ENCODE measurements around the gene MYF5.

MYF5 gene

DNA sequence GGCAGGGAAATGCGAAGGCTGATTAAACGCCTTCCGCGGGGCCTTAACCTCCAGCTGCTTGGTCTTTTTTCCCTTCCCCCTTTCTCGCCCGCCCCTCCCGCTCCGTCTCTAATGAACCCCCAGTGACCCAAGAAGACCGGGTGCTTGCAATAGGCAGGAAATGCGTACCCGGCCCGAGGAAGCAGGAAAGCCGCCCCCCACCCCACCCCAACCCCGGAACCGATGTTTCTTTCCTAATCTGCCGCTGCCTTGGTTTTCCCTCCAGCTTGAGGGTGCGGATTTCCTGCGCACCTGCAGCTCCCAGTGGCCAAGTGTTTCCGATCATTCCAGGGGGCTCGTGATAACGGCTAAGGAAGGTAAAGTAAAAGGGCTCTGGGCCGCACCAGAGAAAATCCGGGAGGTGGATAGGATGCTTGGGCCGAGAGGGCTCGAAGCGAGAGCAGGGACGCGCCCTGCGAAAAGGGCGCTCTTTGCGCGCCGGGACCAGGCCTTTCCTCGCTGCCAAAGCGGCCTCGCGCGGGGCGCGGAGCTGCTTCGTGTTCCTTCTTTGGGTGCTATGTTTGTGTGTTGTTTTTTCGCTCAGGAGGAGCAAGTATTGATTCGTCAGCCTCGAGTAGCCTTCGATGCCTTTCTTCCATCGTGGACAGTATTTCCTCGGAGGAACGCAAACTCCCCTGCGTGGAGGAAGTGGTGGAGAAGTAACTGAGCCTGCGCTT is 8.3 kb upstream of the MYF5 start:
- DNase-seq: no peak

DNA sequence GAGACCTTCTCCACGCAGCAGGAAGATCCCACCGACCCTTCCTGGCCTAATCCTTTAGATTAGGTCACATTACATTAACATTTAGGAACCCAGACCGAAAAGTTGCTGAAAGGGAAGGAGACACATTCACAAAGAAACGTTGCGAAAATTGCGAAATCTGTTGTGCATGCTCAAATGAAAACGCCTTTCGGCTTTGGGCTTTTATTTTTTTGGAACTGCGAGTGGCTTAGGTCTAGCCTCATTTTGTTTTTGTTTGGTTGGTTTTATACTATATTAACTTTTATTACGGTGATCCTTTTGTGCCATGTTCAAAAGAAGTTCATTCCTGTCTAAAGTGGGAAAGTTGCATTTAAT is 7.8 kb upstream of the MYF5 start:
- no peak for DNase-seq

DNA sequence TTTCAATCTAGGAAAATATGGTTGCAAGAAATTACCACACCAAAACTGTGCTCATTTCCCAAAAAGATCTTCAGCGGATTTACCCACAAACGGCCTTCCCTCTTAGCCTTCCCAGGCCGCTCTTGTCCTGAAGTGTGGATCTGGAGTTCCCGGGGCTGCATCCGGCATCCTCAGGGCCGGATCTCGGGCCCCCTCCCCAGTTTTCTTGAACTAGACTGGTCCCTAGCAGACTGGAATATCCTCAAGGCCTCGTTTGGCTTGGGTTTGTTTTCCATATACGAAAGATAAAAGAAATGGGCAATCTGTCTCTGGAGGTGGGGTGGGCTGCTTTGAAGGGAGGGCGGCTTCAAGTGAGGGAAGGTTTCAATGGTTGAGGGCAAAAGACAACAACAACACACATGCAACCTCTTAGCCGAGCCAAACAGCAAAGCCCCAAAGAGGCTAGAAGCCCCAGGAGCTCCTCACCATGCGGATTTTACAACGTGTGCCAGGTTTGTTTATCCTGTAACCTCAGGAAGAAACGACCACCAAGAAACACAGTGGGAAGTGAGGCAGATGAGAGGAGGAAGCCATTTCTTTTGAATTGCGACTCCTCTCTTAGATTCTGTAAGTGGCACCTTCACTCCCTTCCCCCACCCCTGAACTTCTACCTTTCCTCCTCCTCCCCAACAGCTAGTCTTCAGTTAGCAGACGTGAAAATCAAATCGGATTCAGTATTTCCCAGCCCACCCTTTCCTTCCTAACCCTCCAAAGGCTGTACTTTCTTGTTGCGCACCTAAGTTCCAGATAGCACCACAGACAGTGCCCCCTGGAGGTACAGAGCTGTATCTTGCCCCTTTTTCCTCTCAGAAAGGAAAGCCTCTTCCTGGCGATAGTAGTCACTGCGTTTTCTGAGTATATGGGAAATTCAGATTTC is 6.6 kb upstream of the MYF5 start:
- no peak for DNase-seq

DNA sequence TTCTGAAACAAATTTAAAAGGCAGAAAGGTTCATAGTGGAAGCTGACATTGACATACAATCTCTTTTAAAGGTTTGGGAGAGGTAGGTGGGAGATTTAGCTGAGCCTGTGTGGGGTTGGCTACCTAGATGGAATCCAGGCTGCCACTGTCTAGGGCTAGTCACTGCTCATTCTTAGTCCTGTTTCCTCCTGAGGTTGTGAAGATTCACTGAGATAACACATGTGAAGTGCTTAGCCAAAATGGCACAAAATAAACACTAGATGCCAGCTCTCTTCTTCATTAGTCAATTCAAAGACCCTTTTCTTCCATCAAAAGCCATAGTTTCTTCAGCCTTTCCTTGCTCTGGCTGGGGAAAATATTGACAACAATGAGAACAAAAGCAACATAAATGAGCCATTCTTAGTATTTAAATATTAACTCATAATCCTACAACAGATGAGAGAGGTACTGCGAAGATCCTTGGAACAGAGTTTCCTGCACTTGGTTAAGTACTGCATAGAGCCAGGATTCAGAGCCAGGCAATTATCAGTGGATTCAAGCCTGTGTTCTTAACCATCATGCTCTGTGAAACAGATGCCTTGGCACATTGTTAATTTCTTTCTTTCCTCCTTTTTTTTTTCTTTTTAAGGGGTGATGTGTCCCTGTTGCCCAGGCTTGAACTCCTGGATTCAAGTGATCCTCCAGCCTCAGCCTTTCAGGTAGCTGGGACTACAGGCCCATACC is 5.8 kb upstream of the MYF5 start:
- no peak for DNase-seq

DNA sequence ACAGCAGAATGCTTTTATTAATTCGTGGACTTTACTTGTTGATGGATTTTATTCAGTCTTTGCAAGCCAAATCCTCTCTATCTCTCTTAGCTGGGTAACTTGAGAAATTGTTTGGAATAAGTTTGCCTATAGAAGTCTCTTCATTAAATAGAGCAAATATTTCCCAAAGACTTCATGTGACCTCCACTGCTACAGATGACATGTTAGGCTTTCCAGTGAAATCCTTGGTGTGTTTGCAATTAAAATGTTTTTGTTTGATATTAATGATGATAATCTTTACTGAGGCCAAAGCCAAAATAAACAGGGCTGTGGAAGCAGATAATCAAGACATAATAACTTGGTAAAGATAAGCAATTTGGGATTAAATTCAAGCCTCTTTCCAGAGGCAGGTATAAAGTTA is 4.8 kb upstream of the MYF5 start:
- no peak for DNase-seq

DNA sequence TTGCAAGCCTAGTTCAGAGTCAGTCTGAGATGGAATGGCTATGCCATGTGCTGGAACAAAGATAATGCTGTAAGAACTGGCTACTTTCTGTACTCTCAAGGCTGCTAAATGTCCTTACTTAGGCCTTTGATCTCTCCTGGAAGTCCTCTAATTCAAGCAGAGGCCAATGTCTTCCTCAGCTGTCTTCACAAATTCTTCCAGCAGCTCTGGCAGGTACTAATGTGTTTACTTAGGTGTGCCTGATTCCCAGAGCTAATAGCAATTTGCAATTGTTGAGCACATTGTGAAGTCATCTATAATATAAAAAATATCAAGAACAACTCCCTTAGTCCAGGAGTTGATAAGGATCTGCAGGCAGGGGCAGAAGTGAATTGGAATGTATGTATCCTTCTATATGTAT is 3.8 kb upstream of the MYF5 start:
- no peak for DNase-seq

DNA sequence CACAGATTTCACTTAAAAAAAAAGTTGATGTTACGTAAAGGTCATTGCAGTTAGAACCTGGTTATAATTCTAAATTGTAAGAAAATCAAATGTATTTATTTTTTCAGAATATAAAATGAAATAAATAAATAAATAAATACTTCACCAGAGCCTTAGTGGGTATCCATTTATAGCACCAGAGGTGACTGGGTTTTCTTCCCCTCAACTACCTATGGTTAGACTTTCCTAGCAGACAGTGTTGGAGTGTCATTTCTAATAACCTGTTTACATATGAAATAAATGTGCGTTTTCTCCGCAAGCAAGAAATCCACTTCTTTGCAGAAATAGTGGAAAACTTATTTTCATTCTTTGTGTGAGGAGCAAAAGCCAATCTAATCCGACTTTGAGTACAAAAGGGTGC is 3.3 kb upstream of the MYF5 start:
- no peak for DNase-seq

DNA sequence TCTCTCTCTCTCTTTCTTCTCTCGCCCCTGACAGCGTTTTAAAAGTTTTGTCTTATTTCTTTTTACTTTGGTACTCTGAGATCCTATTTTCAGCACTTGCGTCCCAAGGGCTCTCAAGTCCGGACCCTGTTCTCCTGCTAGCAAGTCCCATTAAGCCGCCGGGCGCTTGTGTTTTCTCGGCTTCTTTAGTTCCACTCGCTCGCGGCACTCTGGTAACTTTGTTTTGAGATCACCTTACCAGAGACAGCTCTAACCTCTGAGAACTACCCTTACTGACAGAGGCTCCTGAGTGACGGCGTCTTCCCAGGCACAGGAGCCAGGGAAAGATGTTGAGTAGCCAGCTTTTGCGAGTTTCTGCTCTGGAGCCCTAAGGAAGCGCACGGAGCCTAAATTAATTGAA is 2.7 kb upstream of the MYF5 start:
- DNase-seq: no peak

DNA sequence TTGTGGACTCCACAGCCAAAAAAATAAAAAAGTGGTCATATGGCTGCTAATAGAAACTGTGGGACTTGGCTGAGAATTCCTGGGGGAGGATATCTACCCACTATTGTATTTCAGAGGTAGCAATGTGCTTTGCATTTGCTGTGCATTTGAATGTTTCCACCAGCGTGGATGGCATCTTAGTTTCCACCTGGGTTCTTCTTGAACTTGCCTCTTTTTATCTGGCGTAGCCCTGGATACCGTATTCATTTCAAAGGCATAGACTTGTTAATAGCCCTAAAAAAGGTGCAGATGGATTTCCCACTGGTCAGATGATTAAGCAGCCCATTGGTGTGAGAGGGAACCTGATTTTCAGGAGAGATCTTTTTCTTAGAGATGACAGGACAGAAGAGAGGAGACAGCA is 1.9 kb upstream of the MYF5 start:
- no peak for DNase-seq

DNA sequence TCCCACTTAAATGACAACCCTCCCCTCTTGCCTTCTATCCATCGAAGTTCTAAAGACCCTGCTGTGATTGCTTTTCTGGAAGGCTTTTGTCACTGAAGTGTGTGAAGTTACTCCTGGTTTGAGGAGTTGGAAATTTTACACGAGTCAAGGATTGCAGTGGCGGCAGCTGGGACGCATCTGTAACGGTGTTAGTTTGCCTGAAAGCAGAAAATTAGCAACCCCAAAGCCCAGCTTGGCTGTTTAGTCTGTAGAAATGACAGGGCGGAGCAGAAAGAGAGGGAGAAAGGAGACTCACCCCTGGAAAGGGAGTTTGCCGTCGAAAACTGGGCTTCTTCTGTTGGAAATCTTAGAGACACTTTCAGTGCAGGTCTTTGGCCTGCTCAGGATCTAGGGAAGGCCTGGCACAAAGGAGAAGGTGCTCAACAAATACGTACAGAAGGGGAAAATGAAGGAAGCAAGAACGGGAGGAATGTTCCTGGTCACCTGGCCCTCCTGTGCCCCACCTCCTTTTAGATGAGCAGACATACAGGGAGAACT is 931 bp upstream of the MYF5 start:
- DNase-seq: no peak

DNA sequence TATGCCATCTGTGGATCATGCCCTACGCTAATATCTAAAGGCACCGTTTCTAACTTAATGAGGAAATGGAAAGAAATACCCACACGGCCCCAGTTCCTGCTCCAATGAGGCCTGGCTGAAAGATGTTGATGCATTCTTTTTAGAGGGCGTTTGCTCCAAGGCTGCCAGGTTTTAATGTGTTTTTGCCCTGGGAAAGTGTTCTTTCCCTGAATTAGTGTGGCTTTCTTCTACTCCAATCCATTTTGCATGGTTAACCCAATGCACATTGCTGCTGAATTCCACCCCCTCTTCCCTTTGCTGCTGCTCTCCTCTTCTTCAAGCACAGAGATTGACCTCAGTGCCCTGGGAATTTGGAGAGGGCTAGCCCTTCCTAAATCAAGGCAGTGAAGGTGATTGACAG is 1.1 kb downstream of the MYF5 start:
- DNase-seq: no peak

DNA sequence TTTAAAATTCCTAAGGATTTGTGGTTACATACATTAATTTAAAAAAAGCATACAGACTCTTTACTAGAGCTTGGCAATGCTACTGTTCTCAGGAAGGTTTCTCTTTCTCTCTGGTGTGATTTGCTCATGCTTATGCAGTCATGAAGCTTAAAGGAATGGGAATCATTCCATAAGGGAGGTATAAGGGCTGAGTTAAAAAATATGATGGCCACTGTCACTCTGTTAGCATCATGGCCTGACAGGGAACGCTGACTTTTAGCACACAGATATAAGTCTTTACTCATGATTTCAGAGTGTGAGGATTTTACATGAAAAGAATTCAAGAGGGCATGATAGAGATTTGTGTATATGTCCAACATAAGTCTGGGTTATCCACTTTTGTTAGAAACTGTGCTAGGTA is 3.8 kb downstream of the MYF5 start:
- no peak for DNase-seq

DNA sequence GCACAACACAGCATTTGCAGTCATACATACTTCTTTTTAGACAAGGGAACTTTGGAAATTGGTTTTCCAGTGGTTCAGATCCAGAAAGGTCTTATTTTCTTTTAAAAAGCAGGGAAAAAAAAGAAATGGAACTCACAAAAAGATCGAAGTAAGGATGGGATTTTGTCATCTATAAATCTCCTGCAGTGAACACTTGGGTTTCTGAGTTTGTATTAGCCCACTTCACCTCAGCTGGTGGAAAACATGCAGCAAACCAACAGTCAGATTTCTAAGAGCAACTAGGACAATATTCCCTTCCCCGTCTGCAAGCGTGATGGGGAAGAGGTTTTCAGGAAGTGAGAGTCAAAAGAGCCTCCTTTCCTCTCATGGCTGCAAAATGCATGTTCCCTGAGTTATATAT is 4.6 kb downstream of the MYF5 start:
- no peak for DNase-seq

DNA sequence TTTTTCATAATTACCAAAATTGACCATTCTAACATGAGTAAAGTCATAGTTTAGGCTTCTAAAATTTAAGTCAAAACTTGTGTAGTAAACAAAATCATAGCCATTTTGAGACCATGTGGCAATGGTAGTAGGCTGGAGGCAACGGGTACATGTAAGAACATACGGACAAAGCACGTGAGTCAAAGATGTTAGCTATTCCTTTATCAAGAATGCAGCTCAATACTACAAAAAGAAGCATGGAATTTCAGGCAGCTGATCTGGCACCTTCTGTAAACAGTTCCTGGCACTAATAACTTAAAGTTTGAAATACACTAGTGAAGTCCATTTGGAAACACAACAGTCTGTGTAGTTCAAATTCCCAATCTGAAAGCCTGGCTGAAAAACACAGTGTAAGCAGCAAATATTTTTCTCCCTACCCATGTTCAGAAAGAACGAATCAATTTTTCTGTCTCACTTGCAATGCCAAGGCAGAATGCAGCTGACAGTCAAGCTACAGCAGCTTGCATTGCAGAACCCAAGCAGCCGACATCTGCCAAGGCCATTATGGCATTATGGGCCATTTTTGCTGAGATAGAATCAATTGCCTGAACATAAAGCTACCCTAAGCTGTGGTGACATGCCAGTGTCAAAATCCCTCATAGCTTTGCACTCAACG is 29.3 kb downstream of the MYF5 start:
- no peak for DNase-seq

DNA sequence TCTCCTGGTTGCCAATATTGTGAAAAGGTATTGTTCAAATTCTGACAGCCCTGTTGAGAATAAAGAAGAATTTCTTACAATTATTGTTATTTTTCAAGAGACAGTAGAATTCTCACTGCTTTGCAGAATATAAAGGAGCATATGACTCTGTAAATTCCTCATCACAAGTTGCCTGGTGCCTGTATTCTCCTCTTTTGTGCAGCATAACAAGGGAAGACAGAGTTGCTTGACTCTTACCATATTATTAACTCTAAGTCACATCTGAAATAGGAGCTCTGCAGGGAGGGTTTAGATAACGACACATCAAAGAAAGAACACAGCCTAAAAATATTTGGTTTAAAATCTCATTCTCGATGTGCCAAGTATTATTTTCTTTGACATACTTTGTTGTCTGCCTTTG is 31.1 kb downstream of the MYF5 start:
- DNase-seq: no peak

DNA sequence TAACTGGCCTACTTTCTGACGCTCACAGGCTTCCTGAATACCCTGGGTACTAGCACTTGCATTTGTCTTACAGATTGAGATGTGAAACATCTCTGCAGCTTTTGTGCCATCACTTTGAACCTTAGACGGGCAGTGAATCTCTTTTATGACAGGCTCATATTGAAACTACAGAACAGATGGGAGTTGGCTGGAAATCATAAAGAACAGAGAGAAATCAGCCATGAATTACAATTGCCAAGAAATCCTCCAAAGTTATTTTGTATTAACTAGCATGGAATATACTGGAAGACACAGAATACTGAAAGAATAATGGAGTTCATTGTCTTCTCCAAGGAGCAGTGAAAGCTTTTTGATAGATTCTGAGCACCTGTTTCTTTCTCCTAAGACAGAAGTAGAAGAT is 32.7 kb downstream of the MYF5 start:
- DNase-seq: no peak

DNA sequence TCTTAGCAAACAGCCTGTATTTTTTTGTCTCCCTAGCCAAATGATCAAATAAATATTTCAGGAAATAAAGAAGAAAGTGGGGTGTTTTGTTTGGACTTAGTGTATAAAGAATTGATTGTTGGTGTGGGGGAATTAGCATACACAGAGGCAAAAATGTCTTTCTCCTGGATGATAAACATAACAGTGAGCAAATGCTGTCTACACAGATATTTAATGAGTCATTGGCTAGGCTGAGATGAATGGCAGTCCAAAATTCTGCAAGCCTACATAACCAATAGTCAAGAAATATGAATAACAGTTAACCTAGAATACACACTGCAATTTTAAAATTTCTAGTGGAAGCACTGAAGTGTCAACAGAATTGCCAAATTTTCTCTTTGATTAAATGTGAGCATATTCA is 35.8 kb downstream of the MYF5 start:
- DNase-seq: no peak

DNA sequence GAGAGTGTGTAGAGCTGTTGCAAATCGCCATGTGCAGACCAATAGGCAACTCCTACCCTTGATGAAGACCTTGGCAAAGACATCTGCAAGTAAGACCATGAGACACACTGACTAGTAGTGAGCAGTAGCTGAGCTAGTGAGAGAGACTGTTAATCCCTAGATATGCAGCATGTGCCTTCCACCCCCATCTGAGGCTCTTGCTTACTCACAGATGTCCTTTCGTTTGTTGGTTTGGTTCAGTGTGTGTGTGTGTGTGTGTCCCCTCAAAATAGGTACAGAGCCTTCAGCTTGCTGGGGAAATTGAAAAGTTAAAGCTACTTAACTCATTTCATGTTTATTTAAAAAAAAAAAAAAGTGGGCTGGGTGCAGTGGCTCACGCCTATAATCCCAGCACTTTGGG is 37.6 kb downstream of the MYF5 start:
- no peak for DNase-seq

DNA sequence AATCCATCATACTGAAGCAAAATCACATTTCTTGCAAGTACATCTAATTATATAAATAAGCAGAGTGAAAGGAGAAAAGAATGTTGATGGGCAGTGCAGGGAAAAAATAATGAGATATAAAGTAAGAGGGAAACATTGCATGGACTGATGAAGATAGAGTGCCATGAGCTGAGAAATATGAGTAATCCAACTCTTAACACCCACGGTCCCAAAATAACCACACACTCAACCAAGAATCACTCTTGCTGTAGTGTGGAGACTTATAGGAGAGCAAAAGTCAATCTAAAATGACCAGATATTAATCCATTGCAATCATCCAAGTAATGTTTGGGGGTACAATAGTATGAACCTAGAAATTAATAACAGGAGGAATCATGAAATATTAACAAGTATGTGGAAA is 40.2 kb downstream of the MYF5 start:
- no peak for DNase-seq

DNA sequence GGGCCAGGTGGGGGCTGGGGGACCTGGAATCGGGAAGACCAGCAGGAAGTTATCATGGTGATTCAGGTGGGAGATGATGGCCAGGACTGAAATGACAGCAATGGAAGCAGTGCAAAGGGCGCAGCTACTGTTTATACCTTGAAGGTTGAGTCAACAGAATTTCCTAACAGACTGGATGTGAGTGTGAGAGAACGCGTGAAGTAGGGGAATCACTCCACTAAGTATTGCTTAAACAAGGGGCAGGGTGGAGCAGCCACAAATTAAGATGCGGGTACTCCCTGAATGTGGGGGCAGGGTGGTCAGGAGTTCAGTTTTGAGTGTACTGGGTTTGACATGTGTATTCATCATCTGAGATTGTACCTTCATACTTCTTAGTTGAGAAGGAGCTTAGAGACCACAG is 45.1 kb downstream of the MYF5 start:
- DNase-seq: no peak

DNA sequence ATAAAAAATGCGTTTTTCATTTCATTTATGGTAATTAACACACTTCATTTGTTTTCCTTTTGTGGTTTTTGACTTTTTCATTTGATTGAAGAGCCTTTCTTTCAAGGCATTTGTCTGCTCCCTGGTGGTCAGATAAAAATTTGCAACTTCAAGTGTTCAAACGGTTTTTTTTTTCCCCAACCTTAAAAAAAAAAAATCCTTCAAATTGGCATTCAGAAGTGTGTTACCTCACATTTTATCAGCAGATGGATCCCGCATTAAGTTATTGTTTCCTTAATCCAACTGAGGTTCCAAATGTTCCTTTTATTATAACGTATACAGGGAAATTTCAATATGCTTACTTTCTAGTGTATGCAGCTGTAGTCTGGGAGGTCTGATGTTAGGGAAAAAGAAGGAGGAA is 47.2 kb downstream of the MYF5 start:
- DNase-seq: peak; percentile 26 to 52

DNA sequence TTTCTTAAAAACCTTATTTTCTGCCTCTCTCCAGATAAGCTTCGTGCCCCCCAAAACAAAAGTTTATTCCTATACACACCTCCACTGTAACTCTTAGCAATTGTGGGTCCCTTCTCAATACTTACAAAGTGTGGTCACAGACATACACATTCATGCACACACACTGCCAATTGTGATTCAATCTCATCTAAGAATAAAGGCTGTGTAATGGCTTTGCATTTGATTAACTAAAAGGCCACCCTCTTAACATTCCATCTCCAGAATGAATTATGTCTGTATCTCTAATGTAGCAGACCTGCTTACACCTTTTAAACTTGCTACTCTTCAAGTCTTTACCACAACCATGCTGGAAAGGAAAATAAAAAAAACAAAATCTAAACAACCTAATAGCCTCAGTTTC is 49.5 kb downstream of the MYF5 start:
- DNase-seq: no peak

DNA sequence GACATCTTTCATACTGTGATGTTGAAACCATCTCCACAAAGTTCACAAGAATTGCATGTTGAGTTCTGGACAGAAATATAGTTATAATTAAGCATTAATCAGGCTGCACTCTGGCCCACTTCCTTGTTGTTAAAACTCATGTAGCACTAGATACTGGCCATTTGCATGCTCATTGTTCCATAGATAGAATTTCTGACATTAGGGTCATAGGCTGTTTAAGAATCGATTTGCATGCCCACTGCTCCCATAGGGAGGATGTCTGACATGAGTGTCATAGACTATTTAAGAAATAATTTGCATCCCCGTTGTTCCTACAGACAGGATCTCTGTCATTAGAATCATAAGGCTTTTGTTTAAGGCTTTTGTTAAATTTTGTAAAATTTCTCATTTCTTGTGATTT is 50.2 kb downstream of the MYF5 start:
- DNase-seq: no peak
